Putamen (tissue), 1 donor: ENCODE results near the gene TMEM39B.
"Not testable (repeated sequence)": the region's sequence is repeated elsewhere in the genome, so short reads cannot be mapped to it uniquely, and the experiment has no call there.

Experiments
- DNase-seq: peaks from one replicate; pipeline ENCODE4 v3.0.0-alpha.2; 2016; ENCODE audit warnings: low spot score

Gene TMEM39B

GRCh38 chr1:32113436-32113835 is 40.7 kb downstream of the TMEM39B start:
- DNase-seq = not testable (repeated sequence)

- DNase-seq = no peak
Observed at GRCh38 chr1:32114420-32114819, 41.7 kb downstream of the TMEM39B start.

GRCh38 chr1:32115496-32115895 is 42.8 kb downstream of the TMEM39B start:
- no peak for DNase-seq

GRCh38 chr1:32116531-32116930 is 43.8 kb downstream of the TMEM39B start:
- DNase-seq = no peak

GRCh38 chr1:32122151-32122550 is 49.4 kb downstream of the TMEM39B start:
- DNase-seq = no peak

GRCh38 chr1:32123361-32123760 is 50.6 kb downstream of the TMEM39B start:
- not testable (repeated sequence) for DNase-seq

GRCh38 chr1:32125313-32125712 is 52.6 kb downstream of the TMEM39B start:
- DNase-seq = no peak

- no peak for DNase-seq
Observed at GRCh38 chr1:32126770-32127169, 54.0 kb downstream of the TMEM39B start.

GRCh38 chr1:32127409-32128198 is 54.9 kb downstream of the TMEM39B start:
- no peak for DNase-seq

GRCh38 chr1:32128479-32128878 is 55.7 kb downstream of the TMEM39B start:
- DNase-seq = peak; percentile 40

GRCh38 chr1:32128964-32129363 is 56.2 kb downstream of the TMEM39B start:
- DNase-seq = no peak

- DNase-seq = not testable (repeated sequence)
Observed at GRCh38 chr1:32133950-32134280, 61.2 kb downstream of the TMEM39B start.

- DNase-seq = no peak
Observed at GRCh38 chr1:32137111-32137510, 64.4 kb downstream of the TMEM39B start.

- no peak for DNase-seq
Observed at GRCh38 chr1:32138965-32139364, 66.2 kb downstream of the TMEM39B start.

- DNase-seq = no peak
Observed at GRCh38 chr1:32142446-32143301, 69.9 kb downstream of the TMEM39B start.

- DNase-seq = not testable (repeated sequence)
Observed at GRCh38 chr1:32143302-32143695, 70.6 kb downstream of the TMEM39B start.

GRCh38 chr1:32144033-32144432 is 71.3 kb downstream of the TMEM39B start:
- no peak for DNase-seq

- DNase-seq = not testable (repeated sequence)
Observed at GRCh38 chr1:32147799-32148198, 75.1 kb downstream of the TMEM39B start.

- DNase-seq = no peak
Observed at GRCh38 chr1:32150847-32151246, 78.1 kb downstream of the TMEM39B start.

GRCh38 chr1:32151319-32151787 is 78.6 kb downstream of the TMEM39B start:
- no peak for DNase-seq
